ENCODE data around the gene ZNF138. TPM values are rescaled to one million over a fixed set of nuclear protein-coding genes. Genes with fewer than 3 reads are reported as not detected.

ZNF138 gene
- total RNA-seq, 2 experiments from 2014 or later: 5.6 to 7.3 TPM

DNA sequence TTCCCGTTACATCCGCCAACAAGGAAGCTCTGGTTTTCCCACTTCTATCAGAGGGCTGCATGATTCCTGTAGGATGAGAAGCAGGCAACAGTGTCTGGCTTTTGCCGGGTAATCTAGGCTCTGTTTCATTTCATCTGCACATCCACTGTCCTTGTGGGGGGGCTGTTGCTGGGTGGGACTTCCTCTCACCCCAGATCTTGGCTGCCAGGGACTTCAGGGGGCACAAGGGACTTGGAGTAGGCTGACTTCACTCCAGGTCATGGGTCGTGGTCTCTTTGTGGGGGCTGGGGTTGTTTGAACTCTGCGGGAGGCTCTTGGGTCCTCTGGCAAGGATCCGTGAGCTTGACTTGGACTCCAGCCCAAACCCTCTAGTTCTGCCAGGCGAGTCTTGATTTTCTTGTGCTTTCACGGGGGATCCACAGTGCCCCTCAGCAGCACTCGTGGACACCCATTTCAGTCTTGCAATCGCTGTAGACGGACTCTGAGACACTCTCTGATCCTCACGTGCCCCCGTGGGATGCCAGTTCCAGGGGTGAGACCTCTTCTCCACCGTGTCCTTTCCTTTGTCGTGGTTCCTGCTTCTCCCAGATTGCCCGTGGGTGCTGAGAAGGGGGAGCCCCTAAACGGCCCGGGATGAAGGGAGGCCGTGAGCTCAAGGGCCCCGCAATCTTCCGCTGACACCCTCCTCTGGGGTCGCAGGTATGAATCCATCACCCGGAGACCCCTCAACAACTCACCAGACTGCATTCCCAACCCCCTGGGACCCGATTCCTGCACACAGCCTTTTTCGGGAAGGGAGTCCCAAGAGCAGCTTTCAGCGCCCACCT is 87.4 kb downstream of the ZNF138 start:
- DNase-seq (no peak), ATAC-seq (ENCODE audit: poor library complexity) (no peak)
- intact Hi-C loops (cut with DNase I, micrococcal nuclease): no loop called here
- H3K4me3 ChIP-seq (ENCODE audit: low read length): peak overlapping the region; percentile 33
- Mint-ChIP-seq H3K9me3 (no peaks in the 10 kb centered on the region), H3K4me3 (no peak overlapping the region), H3K27ac (no peak overlapping the region), H3K4me1 (ENCODE audit: low read depth) (peaks cover 10% of the 10 kb centered on the region), H3K36me3 (ENCODE audit: low read depth) (no peaks in the 10 kb centered on the region), H3K27me3 (peaks cover 70% of the 10 kb centered on the region)
- TF ChIP-seq, protein P1, sequence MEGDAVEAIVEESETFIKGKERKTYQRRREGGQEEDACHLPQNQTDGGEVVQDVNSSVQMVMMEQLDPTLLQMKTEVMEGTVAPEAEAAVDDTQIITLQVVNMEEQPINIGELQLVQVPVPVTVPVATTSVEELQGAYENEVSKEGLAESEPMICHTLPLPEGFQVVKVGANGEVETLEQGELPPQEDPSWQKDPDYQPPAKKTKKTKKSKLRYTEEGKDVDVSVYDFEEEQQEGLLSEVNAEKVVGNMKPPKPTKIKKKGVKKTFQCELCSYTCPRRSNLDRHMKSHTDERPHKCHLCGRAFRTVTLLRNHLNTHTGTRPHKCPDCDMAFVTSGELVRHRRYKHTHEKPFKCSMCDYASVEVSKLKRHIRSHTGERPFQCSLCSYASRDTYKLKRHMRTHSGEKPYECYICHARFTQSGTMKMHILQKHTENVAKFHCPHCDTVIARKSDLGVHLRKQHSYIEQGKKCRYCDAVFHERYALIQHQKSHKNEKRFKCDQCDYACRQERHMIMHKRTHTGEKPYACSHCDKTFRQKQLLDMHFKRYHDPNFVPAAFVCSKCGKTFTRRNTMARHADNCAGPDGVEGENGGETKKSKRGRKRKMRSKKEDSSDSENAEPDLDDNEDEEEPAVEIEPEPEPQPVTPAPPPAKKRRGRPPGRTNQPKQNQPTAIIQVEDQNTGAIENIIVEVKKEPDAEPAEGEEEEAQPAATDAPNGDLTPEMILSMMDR (IDR thresholded peaks at IDR 0.05): no peak
- POLR2A ChIA-PET: no interaction called here
- CTCF ChIA-PET: no interaction called here
- H3K9me3 ChIP-seq (ENCODE audit: control insufficient read depth in 1 of 2, insufficient read depth in 1 of 2, low read length in 2 of 2): peaks cover 0 to 59% of the 10 kb centered on the region in 2 experiments
- peaks cover 27 to 48% of the 10 kb centered on the region in 2 experiments for H3K27me3 ChIP-seq (ENCODE audit: control insufficient read depth in 1 of 2, insufficient read depth in 2 of 2, low read length in 2 of 2)
- H3K36me3 ChIP-seq (ENCODE audit: insufficient read depth, low read length): no peaks in the 10 kb centered on the region
- peaks cover 31% of the 10 kb centered on the region for H3K4me1 ChIP-seq (ENCODE audit: insufficient read depth, low read length)
- H3K27ac ChIP-seq (ENCODE audit: low read depth in 1 of 2, low read length in 2 of 2): no peak overlapping the region

DNA sequence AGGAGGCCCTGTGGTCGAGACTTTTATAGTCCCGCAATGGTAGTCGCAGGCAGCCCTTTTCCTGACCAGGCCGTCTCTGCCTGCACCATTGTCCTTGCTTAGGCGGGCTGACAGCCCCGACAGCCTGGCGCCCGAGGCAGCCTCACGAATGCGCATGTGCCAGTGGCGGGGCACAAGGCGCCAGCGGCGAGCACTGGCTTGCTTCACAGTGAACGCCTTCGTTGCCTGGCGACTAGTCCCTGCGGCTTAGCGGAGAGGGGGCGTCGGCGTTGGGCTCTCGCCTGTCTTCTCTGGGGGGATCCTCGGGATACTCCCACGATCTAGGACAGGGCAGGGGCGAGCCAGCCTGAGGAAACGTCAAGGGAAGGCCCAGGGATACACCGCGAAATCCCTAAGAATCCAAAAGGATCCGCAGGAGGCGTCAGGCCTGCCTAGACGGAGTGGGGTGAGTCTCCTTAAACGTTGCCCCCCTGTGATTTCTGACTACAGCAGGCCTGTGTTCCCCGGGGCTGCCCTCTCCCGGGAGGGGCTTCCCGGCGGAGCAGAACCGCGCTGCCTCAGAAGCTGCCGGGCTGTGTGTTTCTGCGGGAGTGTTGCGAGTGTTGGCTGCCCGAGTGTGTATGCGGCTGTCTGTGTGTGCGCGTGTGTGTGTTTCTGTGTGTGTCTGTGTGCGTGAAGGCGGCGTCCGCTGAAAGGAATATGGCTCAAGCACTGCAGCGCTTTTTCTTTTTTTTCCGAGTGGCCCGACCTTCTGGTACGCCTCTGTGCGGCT is 88.3 kb downstream of the ZNF138 start:
- Mint-ChIP-seq H3K4me1 (ENCODE audit: low read depth) (peaks cover 9% of the 10 kb centered on the region), H3K9me3 (no peaks in the 10 kb centered on the region), H3K27ac (no peak overlapping the region), H3K27me3 (peaks cover 72% of the 10 kb centered on the region), H3K4me3 (peak overlapping the region; percentile 74), H3K36me3 (ENCODE audit: low read depth) (no peaks in the 10 kb centered on the region)
- no peak for ATAC-seq (ENCODE audit: poor library complexity)
- ChIA-PET POLR2A (no interaction called here), CTCF (no interaction called here)
- Histone ChIP-seq H3K27me3 (ENCODE audit: control insufficient read depth in 1 of 2, insufficient read depth in 2 of 2, low read length in 2 of 2) (peaks cover 30 to 49% of the 10 kb centered on the region in 2 experiments), H3K27ac (ENCODE audit: low read depth in 1 of 2, low read length in 2 of 2) (no peak overlapping the region), H3K9me3 (ENCODE audit: control insufficient read depth in 1 of 2, insufficient read depth in 1 of 2, low read length in 2 of 2) (peaks cover 0 to 56% of the 10 kb centered on the region in 2 experiments), H3K4me3 (ENCODE audit: low read length) (peak overlapping the region; percentile 33), H3K4me1 (ENCODE audit: insufficient read depth, low read length) (peaks cover 23% of the 10 kb centered on the region), H3K36me3 (ENCODE audit: insufficient read depth, low read length) (no peaks in the 10 kb centered on the region)
- TF ChIP-seq, protein P1 (IDR thresholded peaks at IDR 0.05): no peak
- DNase-seq: peak in 2 of 14 experiments; percentile 30 to 43
- intact Hi-C loops (cut with DNase I, micrococcal nuclease): no loop called here

Other genes with a start within 250 kb of the ZNF138 start
- 1 to 10 TPM; 8.3 to 8.9 TPM for gene ZNF680, start 231.4 kb upstream of the ZNF138 start, total RNA-seq
- 10 to 100 TPM; 12.4 TPM for gene ZNF107, start 128.3 kb upstream of the ZNF138 start, total RNA-seq
- 1 to 10 TPM; 6.8 TPM for gene ZNF273, start 108.8 kb downstream of the ZNF138 start, total RNA-seq
- gene ZNF117, start 196.6 kb downstream of the ZNF138 start, total RNA-seq: 1 to 10 TPM; 1.9 to 2.2 TPM
- gene ERV3-1, start 212.3 kb downstream of the ZNF138 start, total RNA-seq: 10 to 100 TPM; 16.6 to 17.2 TPM

Data from CD4-positive, alpha-beta T cell (primary cell).